Body of pancreas (tissue), 4 donors: ENCODE measurements around the gene RIC3. TPM values are rescaled to one million over a fixed set of nuclear protein-coding genes. Genes with fewer than 3 reads are reported as not detected.

Experiments
- ATAC-seq: fragments of 150-250 bp; one replicate; pipeline ENCODE4 v1.9.1; 2016
- DNase-seq, 4 donors: peaks; one replicate each; pipeline ENCODE4 v3.0.0-alpha.2; 2019
- H3K27ac ChIP-seq, 4 donors: fragments of 200-600 bp; sonication (generic); 1 replicate in 3 of 4; 2 replicates in 1 of 4; pipeline versions ENCODE4 v1.5.1 to v1.6.1; 2016 to 2019; ENCODE audit warnings: mild to moderate bottlenecking in 1 of 4, mixed read lengths in 1 of 4, moderate library complexity in 1 of 4
- H3K27me3 ChIP-seq, 2 donors: fragments of 200-600 bp; sonication (generic); one replicate each; pipeline ENCODE4 v1.6.0; 2016; ENCODE audit warnings: mild to moderate bottlenecking in 1 of 2
- H3K36me3 ChIP-seq, 2 donors: fragments of 200-600 bp; sonication (generic); replicated peaks in 1 of 2; 2 replicates each; pipeline ENCODE4 v1.5.1; 2016; ENCODE audit warnings: low read depth in 2 of 2; ENCODE audit not compliant: insufficient read depth in 1 of 2
- H3K4me1 ChIP-seq: fragments of 200-600 bp; sonication (generic); one replicate; pipeline ENCODE4 v1.6.0; 2016
- H3K4me3 ChIP-seq, 2 donors: fragments of 200-600 bp; sonication (generic); 1 replicate in 1 of 2; 2 replicates in 1 of 2; pipeline ENCODE4 v1.5.1; 2016 to 2019
- H3K9me3 ChIP-seq, 3 donors: fragments of 200-600 bp; sonication (generic); 1 replicate in 2 of 3; 2 replicates in 1 of 3; pipeline ENCODE4 v1.5.1; 2016
- CTCF ChIP-seq, 7 experiments: fragments of 450-650 bp in 4 of 7; fragments of 200-600 bp in 3 of 7; sonication (generic) in 3 of 7; IDR thresholded peaks; one replicate each; pipeline ENCODE4 v1.5.1; 2016 to 2019; ENCODE audit warnings: antibody characterized with exemption in 7 of 7
- POLR2A ChIP-seq, 3 donors: fragments of 450-650 bp; IDR thresholded peaks; one replicate each; pipeline ENCODE4 v1.6.1; 2016; ENCODE audit warnings: antibody characterized with exemption in 3 of 3, mild to moderate bottlenecking in 2 of 3
- WGBS, 2 donors: methylation state at CpG; one replicate each; pipeline ENCODE4 v1.1.5; 2017; 5-methylcytosine and 5-hydroxymethylcytosine counted together
- intact Hi-C: fragments of 100-400 bp; cut with DNase I; formaldehyde crosslinking; loops from one replicate; pipeline ENCODE4 v1.15.1; 2023
- total RNA-seq, 2 donors: library from RNA; depleted of rRNA; stranded (reverse); fragments of >200 nt; gene quantifications; one replicate each; pipeline ENCODE4 v1.1.0, GENCODE V29; 2016

The RIC3 gene
- total RNA-seq, 2 donors from 2014 or later = 40.0 to 44.5 TPM

- Histone ChIP-seq H3K36me3 (no peaks in the 10 kb centered on the region), H3K9me3 (no peaks in the 10 kb centered on the region), H3K4me3 (no peak overlapping the region), H3K27me3 (no peaks in the 10 kb centered on the region), H3K4me1 (no peaks in the 10 kb centered on the region), H3K27ac (no peak overlapping the region)
- 83 to 100% methylated on average over 3 to 8 of the region's 8 CpGs for WGBS, 2 donors
- no peak for DNase-seq
- TF ChIP-seq CTCF (IDR thresholded peaks at IDR 0.05) (no peak), POLR2A (IDR thresholded peaks at IDR 0.05) (no peak)
- ATAC-seq = no peak
- intact Hi-C loops = loop anchor here (5.0 kb wide), 1 partner anchor 90 kb away; no protein-coding TSS in a partner anchor
These were observed 71.8 kb downstream of the RIC3 start for GRCh38 chr11:8097062-8097461.

DNA sequence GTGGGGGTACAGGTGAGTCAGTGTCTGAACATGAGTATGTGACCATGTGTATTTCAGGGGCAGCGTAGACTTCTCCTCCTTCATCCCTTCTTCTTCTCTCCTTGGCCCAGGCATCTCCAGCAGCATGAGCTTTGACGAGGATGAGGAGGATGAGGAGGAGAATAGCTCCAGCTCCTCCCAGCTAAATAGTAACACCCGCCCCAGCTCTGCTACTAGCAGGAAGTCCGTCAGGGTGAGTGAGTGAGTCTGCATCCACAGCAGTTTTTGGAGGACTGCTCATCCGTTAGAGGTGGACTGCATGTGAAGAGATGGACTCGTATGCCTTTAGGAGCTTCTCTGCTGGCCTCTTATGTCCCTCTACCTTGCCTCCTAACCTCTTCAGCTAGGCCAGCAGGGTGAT is 72.2 kb downstream of the RIC3 start:
- DNase-seq (no peak), ATAC-seq (no peak)
- Histone ChIP-seq H3K9me3 (no peaks in the 10 kb centered on the region), H3K27ac (no peak overlapping the region), H3K4me3 (no peak overlapping the region), H3K4me1 (no peaks in the 10 kb centered on the region), H3K36me3 (no peaks in the 10 kb centered on the region), H3K27me3 (no peaks in the 10 kb centered on the region)
- 62 to 63% methylated on average over 4 to 6 of the region's 6 CpGs for WGBS, 2 donors
- TF ChIP-seq POLR2A (IDR thresholded peaks at IDR 0.05) (no peak), CTCF (IDR thresholded peaks at IDR 0.05) (no peak)
- intact Hi-C loops = loop anchor here (5.0 kb wide), 1 partner anchor 89 kb away; no protein-coding TSS in a partner anchor

DNA sequence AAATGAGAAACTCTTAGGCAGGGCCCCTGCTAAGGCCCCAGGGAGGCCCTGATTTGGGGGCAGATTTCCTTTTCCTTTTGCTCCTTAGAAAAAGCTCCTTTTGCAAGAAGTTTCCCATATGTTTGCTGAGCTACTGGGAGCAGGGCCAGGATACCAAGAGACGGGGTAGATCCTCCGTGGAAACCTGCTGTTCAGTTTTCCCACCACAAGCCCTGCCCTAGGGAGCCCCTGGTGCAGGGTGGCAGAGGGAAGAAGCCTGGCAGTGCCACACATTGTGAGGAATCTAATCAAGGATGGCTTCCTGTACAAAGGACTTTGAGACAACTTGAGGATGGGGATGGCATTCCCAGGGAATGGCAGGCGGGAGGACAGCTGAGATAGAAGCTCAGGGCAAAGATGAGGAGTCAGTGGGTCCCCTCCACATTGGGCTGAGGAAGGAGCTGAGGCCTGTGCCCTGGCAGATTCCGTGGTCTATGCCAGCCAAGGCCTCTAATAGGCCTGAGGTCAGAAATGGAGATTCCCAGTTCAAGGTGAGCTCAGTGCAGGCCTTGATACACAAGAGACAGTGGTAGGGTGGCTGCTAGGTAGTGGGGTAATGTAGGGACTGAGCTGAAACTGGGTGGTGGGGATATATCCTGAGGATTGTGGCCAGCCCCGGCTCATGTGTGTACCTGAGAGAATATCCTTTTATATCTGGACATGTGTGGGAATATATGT is 72.9 kb downstream of the RIC3 start:
- DNase-seq (no peak), ATAC-seq (no peak)
- 57 to 67% methylated on average over 5 of the region's 5 CpGs for WGBS, 2 donors
- intact Hi-C loops = loop anchor here (5.0 kb wide), 1 partner anchor 89 kb away; no protein-coding TSS in a partner anchor
- H3K4me3 ChIP-seq = no peak overlapping the region
- H3K9me3 ChIP-seq = no peaks in the 10 kb centered on the region
- H3K27ac ChIP-seq = no peak overlapping the region
- H3K27me3 ChIP-seq = no peaks in the 10 kb centered on the region
- no peak for TF ChIP-seq CTCF (IDR thresholded peaks at IDR 0.05)
- TF ChIP-seq POLR2A (IDR thresholded peaks at IDR 0.05) = no peak
- H3K4me1 ChIP-seq = no peaks in the 10 kb centered on the region
- H3K36me3 ChIP-seq = no peaks in the 10 kb centered on the region

DNA sequence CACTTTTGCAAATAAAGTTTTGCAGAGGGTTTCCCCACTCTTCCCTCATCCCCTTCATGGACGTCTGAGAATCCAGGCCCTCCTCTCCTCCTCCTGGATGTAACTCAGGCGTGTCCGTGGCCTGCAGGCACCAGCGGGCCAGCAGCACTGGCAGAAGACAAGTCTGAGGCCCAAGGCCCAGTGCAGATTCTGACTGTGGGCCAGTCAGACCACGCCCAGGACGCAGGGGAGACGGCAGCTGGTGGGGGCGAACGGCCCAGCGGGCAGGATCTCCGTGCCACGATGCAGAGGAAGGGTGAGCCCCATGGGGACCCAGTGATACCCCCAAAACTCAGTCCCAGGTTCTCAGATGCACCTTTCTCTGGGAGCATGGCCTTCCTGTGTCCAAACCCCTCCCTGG is 73.5 kb downstream of the RIC3 start:
- Histone ChIP-seq H3K4me3 (no peak overlapping the region), H3K9me3 (no peaks in the 10 kb centered on the region), H3K27ac (no peak overlapping the region), H3K36me3 (no peaks in the 10 kb centered on the region), H3K4me1 (no peaks in the 10 kb centered on the region), H3K27me3 (no peaks in the 10 kb centered on the region)
- WGBS, 2 donors = 52 to 76% methylated on average over 7 to 12 of the region's 12 CpGs
- DNase-seq = peak in 1 of 4 donors; percentile 5
- TF ChIP-seq POLR2A (IDR thresholded peaks at IDR 0.05) = no peak
- intact Hi-C loops = loop anchor here (5.0 kb wide), 1 partner anchor 88 kb away; no protein-coding TSS in a partner anchor
- ATAC-seq = no peak

GRCh38 chr11:8094656-8095055 is 74.2 kb downstream of the RIC3 start:
- Histone ChIP-seq H3K27me3 (no peaks in the 10 kb centered on the region), H3K27ac (no peak overlapping the region), H3K36me3 (no peaks in the 10 kb centered on the region), H3K9me3 (no peaks in the 10 kb centered on the region), H3K4me3 (no peak overlapping the region), H3K4me1 (no peaks in the 10 kb centered on the region)
- ATAC-seq = no peak
- DNase-seq = peak in 1 of 4 donors; percentile 9
- intact Hi-C loops = loop anchor here (5.0 kb wide), 2 partner anchors 57 to 87 kb away; no protein-coding TSS in a partner anchor
- WGBS, 2 donors = 77 to 84% methylated on average over 8 to 11 of the region's 11 CpGs
- TF ChIP-seq CTCF (IDR thresholded peaks at IDR 0.05) = no peak
